ENCODE results near the gene DAP.
"Not testable (repeated sequence)": the region's sequence is repeated elsewhere in the genome, so short reads cannot be mapped to it uniquely, and the experiment has no call there.

DAP gene

DNA sequence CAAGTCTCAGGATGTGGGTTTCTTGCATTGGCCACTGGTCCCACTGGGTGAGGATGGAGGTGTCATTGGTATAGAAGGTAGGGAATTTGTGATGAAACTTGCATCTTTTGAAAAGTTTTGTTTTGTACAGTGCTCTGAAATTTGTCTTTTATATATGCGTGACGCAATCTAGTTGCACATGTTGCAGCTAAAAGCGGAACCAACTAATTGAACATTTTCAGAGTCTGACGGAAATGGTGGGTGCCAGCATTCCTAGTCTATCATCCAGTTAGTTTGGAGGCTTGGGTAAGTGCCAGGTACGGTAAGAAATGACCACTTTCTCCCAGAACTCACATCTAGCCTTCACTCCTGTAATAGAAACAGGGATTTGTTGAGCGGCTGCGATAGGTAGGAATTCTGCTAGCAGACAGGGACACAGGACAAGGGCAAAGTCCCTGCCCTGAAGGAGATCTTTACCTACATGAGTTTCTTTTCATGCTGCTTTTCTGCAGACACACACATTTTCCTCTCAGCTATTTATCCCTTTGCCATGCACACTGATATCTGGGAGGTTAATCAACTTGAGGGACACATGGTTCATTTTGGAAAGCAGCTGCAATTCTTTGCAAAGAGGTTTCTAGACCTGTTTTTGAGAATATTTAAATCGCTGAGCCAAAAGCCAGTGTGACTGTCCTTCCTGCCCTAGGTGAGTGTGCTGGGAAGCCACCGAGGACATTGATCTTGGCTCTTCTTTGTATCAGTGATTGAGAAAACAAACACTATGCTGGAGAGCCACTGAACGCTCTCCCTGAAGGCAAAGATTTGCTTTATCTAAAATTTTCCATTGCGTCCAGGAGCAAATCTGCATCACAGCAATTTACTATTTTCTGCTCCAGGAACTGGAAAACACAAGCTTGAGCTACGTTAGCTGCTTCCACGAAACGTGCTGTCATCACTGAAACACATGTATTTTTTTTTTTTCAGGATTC is 89.7 kb downstream of the DAP start:
- peak; percentile 42 for DNase-seq (ENCODE audit: low spot score)

GRCh38 chr5:10669983-10670382 is 91.1 kb downstream of the DAP start:
- DNase-seq (ENCODE audit: low spot score), result no peak

GRCh38 chr5:10668697-10669096 is 92.3 kb downstream of the DAP start:
- DNase-seq (ENCODE audit: low spot score), result no peak

- no peak for DNase-seq (ENCODE audit: low spot score)
Measured at GRCh38 chr5:10667431-10668057, 93.5 kb downstream of the DAP start.

DNA sequence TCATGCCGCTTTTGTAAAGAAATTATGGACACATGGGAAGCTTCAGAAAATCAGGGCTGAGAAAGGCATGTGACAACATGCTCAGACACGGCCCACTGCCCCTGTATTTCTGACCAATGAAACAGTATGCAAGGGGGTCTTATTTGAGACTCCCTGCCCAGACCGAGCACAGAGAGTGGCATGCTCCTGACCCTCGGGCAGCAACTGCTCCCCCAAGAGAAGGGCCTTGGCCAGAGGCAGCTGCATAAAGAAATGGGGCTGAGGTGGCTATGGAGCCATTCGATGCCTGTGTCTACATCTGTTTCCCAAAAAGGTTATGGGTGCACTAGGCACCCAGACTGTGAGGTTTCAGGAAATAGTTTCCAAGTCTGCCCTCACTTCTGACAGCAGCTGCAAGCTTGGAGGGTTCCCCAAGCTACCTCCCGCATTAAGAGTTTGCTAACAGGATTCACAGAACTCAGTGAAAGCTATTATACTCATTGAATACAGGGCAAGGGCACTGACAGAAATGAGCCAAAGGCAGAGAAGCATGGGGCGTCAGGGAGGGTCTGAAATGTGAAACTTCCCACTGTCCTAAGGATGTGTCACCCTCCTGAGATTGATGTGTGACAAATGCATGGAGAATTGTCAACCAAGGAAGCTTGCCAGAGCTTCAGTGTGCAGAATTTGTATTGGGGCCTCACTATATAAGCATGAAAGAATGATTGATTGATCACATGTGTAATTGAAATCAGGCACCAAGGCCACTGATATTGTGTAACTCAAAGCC is 94.3 kb downstream of the DAP start:
- no peak for DNase-seq (ENCODE audit: low spot score)

DNA sequence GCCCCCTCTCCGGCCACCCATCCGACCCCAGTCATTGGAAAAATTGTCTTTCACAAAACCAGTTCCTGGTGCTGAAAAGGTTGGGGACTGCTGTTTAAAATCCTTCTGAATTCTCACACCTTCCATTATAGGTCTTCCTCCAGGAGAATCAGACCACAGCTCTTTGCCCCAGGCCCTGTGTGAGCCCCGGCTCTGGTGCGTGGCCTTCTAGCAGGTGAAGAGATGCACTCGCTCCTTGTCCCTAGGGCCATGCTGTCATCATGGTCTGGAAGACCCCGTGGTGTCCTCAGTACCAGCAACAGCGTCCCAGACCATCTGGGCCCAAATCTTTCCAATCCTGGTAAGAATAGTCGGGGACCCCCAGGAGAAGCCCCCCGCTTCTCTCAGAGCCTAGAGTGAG is 95.2 kb downstream of the DAP start:
- DNase-seq (ENCODE audit: low spot score), result no peak

GRCh38 chr5:10664180-10664769 is 96.8 kb downstream of the DAP start:
- not testable (repeated sequence) for DNase-seq (ENCODE audit: low spot score)

GRCh38 chr5:10663489-10664179 is 97.4 kb downstream of the DAP start:
- DNase-seq (ENCODE audit: low spot score), result peak; percentile 45

GRCh38 chr5:10662661-10663488 is 98.2 kb downstream of the DAP start:
- no peak for DNase-seq (ENCODE audit: low spot score)

- no peak for DNase-seq (ENCODE audit: low spot score)
Measured at GRCh38 chr5:10662083-10662482, 99.0 kb downstream of the DAP start.

GRCh38 chr5:10661401-10661800 is 99.6 kb downstream of the DAP start:
- no peak for DNase-seq (ENCODE audit: low spot score)

DNA sequence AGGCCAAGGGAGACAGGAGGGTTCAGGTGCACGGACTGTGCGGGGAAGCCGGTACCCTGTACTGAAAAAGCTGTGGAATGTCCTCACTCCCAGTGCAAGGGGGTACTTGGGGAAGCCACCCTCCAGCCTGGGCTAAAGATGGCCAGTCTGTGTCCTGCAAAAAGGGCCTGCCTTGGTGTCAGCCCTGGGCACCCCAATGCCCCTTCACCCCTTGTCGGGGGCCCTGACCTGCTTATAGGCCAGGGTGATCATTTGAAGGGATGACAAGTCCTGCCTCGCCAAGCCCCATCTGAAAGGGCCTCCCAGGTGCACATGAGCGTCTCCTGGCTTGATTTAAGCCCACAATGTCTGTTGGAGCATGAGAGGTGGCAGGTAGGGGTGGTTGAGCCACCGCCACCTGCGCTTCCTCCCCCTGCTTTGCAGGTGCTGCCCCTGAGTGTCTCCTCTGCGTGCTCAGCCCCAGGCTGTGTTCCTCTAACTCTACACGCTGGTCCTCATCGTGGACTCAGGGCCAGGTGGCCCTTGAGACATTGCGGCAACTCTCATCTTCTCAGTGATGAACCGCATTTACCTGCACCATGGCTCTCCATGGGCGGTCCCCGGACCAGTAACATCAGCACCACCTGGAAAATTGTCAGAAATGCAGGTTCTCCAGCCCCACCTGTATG is 100.2 kb downstream of the DAP start:
- no peak for DNase-seq (ENCODE audit: low spot score)

DNA sequence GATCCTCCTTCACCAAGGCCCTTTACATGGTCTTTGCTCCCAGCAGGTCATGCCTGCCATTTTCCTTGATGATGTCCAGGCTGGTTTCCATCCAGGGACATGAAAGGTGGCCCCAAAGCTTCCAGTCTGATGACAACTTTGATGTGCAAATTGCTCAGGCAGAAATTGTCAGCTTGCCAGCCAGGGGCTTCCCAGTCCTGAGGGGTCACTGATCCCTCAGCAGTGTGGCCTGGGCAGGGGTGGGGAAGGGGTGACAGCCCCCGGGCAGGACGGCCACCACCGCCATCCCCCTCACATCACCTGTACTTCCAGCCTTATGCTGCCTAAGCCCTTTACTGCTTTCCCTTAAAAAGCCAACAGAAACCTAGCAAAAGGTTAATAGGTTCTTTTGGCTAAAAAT is 100.9 kb downstream of the DAP start:
- DNase-seq (ENCODE audit: low spot score), result no peak

- DNase-seq (ENCODE audit: low spot score), result no peak
Measured at GRCh38 chr5:10658265-10658664, 102.8 kb downstream of the DAP start.

- no peak for DNase-seq (ENCODE audit: low spot score)
Measured at GRCh38 chr5:10655972-10656830, 104.8 kb downstream of the DAP start.

DNA sequence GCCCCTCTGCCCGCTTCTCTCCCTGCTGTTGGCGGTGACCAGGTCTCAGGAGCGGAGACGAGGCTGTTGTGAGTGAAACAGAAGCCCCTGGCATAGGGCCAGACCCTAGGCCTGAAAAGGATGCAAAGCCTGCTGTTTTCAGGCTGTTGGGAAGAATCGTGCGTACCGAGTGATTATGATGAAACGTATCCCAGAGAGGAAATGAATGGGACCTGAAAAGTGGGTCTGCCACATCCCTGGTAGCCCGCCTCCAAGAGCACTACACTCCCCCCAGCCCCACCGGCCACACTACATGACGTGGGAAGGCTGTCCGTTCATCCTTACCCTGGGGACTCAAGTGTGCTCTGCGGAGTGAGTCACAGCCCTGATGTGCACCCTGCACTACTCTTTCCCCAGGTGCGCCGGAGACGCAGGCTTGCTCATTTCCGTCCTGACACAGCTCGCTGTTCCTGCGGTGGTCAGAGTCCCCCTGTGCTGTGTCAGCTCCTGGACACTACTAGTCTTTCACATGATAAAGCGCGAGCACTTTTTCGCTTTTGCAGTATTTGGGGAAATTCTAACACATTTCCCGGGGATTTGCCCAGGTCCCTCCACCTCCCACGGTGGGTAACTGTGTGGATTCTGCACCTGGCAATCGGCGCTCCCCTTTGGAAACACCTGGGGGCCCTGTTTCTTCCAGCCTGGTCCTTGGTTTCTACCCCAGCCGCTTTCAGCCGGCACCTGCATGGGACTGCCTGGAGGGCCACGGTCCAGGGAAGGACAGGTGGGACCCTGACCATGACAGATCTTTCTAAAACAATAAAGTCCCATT is 105.7 kb downstream of the DAP start:
- DNase-seq (ENCODE audit: low spot score), result no peak

DNA sequence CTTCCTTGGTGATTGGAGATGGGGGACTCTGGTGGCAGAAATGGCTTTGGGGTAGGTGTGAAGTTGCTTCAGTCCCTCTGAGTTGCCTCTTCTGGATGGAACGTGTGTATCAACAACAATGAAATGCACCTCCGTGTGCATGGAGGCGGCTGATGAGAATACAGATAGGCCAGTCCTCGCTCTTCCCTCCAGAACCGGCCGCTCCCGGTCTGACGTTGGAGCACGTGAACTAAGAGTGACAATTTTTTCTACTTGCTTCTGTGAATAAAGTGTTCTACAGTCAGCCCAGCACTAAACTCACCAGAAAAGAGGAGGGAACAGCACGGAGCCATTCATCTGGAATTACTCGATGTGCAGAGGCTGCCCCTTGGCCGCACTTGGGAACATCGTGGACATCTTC is 106.5 kb downstream of the DAP start:
- no peak for DNase-seq (ENCODE audit: low spot score)

DNA sequence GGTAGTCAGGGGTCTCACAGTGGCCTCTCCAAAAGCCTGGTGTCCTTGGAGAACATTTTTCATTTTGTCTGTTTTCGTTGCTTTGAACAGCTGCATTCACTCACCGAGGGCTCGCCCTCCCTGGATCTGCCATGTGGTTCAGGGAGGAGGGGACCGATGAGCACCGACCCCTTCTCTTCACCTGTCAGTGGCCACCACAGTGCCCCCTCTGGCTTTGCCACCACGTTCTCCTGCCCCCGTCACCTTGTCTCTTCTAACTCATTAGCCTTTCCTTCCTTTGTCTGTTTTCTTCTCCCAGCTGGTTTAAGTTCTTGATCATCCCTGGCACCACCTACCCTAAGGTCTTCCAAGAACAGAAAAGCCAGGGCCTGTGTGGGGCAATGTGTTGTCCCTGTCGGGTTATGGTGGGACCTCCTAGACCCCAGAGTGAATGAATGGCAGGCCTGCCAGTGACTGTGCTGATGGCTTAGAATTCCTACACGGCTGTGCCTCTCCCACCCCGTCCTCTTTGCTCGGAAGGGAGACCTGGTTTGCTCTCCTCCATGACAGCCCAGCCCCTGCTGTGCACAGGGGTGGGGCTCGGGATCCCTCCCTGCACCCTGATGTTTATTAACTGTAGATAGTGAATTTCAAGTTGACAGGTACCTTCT is 107.2 kb downstream of the DAP start:
- no peak for DNase-seq (ENCODE audit: low spot score)

Measured in AG08395 (cell line).